ENCODE data around the gene TPK1. TPM values are rescaled to one million over a fixed set of nuclear protein-coding genes. Genes with fewer than 3 reads are reported as not detected.

The TPK1 gene
- total RNA-seq, 3 donors from 2014 or later: 11.4 to 14.2 (median 13.3) TPM

DNA sequence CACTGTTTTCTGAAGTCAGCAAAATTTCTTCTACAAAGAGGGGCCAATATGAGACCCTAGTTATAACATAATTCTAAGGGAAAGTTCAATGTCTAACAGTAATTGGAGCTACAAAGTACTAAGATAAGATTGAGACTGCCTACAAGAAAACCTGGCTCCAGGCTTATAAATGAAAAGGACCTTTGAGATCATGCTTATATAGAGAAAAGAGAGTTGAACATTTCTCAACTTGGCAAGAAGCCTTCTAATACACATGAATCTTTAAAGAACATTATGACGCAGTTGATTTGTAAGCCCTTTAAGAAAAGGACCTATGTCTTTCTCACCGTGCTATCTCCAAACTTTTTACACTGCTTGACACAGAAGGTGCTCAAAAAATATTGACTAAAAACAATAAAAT lies 87.9 kb downstream of the TPK1 start:
- H3K36me3 ChIP-seq (ENCODE audit: low read depth): no peaks in the 10 kb centered on the region
- TF ChIP-seq, protein P1, sequence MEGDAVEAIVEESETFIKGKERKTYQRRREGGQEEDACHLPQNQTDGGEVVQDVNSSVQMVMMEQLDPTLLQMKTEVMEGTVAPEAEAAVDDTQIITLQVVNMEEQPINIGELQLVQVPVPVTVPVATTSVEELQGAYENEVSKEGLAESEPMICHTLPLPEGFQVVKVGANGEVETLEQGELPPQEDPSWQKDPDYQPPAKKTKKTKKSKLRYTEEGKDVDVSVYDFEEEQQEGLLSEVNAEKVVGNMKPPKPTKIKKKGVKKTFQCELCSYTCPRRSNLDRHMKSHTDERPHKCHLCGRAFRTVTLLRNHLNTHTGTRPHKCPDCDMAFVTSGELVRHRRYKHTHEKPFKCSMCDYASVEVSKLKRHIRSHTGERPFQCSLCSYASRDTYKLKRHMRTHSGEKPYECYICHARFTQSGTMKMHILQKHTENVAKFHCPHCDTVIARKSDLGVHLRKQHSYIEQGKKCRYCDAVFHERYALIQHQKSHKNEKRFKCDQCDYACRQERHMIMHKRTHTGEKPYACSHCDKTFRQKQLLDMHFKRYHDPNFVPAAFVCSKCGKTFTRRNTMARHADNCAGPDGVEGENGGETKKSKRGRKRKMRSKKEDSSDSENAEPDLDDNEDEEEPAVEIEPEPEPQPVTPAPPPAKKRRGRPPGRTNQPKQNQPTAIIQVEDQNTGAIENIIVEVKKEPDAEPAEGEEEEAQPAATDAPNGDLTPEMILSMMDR (IDR thresholded peaks at IDR 0.05): no peak
- H3K4me1 ChIP-seq (ENCODE audit: low read depth): no peaks in the 10 kb centered on the region
- no peaks in the 10 kb centered on the region for H3K9me3 ChIP-seq
- intact Hi-C loops (cut with DNase I, micrococcal nuclease): no loop called here
- ATAC-seq (no peak), DNase-seq (no peak)
- H3K4me3 ChIP-seq: no peak overlapping the region

DNA sequence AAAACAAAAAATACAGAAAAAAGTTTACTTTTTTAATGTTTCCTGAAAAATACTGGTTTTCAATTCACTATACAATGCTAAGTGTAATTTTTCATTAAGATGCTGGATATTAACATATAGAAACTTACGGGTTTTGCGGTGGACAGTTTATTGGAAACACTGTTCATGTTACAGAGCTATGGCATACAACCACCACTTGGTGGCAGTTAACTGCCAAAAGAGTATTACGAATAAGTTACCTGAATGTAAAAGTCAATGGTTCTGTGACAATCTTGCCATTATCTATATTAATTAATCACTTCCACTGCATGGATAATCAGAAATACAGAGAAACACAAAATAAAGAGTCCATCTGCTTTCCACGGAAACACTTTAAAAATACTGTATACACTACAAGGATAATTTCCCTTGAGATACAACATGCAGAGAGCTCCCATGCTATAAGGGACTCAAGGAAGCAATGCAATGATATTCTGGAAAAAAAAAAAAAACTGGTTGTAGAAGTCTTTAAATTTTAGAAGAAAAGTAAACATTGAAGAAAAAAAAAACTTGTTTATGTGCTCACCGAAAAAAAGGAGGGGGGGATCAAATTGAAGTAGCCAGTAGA lies 97.0 kb downstream of the TPK1 start:
- Histone ChIP-seq H3K4me1 (ENCODE audit: low read depth) (no peaks in the 10 kb centered on the region), H3K36me3 (ENCODE audit: low read depth) (no peaks in the 10 kb centered on the region), H3K4me3 (no peak overlapping the region), H3K9me3 (no peaks in the 10 kb centered on the region)
- peak in 1 of 3 donors; percentile 38 for DNase-seq
- ATAC-seq: peak; percentile 72
- intact Hi-C loops (cut with DNase I, micrococcal nuclease): no loop called here
- TF ChIP-seq, protein P1 (IDR thresholded peaks at IDR 0.05): peak; percentile 43

DNA sequence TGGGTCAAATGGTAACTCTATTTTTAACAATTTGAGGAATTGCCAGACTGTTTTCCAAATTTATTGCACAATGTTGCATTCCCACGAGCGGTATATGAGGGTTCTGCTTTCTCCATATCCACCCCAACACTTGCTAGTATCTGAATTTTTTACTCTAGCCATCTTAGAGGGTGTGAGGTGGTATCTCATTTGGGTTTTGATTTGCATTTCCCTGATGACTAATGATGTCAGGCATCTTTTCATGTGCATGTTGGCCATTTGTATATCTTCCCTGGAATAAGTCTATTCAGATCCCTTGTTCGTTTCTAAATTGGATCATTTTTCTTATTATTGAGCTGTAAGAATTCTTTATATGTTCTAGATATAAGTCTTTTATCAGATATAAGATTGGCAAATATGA lies 97.7 kb downstream of the TPK1 start:
- H3K4me1 ChIP-seq (ENCODE audit: low read depth): no peaks in the 10 kb centered on the region
- H3K4me3 ChIP-seq: no peak overlapping the region
- TF ChIP-seq, protein P1 (IDR thresholded peaks at IDR 0.05): no peak
- H3K9me3 ChIP-seq: no peaks in the 10 kb centered on the region
- ATAC-seq (no peak), DNase-seq (no peak)
- intact Hi-C loops (cut with DNase I, micrococcal nuclease): no loop called here
- no peaks in the 10 kb centered on the region for H3K36me3 ChIP-seq (ENCODE audit: low read depth)

DNA sequence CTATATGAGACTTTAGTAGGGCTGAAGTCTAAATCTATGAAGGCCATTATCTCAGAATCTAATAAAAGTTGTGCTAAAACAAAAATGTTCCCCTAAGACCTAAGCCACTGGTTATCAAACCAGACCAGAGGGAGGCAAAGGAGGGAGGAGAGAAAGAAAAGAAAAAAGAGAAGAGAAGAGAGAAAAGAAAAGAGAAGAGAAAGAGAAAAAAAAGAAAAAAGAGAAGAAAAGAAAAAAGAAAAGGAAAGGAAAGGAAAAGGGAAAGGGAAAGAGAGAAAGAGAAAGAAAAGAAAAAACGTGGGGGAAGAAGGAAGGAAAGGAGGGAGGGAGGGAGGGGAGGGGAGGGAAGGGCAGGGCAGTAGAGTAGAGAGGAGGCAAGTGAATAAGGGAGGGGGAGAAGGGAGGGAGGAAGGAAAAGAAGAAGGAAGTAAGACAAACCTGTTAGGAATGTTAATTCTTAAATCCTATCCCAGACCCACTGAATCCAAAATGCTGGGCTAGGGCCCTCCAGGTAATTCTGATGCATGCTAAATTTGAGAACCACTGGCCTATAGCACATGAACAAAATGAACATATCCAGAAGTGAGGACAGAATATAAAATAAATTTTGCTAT lies 98.9 kb downstream of the TPK1 start:
- intact Hi-C loops (cut with DNase I, micrococcal nuclease): no loop called here
- H3K9me3 ChIP-seq: no peaks in the 10 kb centered on the region
- H3K36me3 ChIP-seq (ENCODE audit: low read depth): no peaks in the 10 kb centered on the region
- DNase-seq (no peak), ATAC-seq (no peak)
- H3K4me3 ChIP-seq: no peak overlapping the region
- no peaks in the 10 kb centered on the region for H3K4me1 ChIP-seq (ENCODE audit: low read depth)
- TF ChIP-seq, protein P1 (IDR thresholded peaks at IDR 0.05): no peak

DNA sequence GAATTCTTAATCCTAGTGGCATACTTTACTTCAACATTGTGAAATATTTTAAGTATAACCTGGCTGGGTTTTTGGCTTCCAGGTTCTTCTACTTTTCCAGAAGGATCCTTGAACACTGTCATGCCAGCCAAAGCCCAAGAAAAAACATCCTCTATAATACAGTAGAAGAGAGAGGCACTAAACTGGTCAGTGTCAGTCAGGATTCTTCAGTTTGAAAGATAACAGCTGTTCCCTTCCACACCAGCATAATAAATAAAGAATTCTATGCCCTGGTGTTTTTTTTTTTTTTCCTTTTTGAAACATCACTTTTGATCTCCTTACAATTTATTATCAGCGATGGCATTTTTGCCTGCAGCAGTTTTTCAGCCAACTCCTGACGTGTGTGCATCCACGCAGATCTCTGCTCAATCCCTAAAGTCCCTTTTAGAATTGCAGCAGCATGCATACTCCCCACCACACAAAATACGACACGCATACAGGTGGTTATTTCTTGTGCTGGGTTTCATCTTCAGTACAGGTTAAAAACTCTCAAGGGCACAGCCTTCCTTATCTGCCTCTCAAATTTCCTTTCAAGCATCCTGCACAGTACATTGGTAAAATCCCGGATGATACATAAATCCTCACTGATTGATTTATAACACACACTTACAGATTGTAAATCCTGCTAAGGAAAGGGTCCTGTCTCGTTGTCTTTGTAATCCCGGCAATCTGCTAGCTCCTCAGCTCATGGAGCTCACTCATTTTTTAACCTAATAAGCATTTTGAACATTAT lies 100.2 kb downstream of the TPK1 start:
- no peaks in the 10 kb centered on the region for H3K4me1 ChIP-seq (ENCODE audit: low read depth)
- H3K9me3 ChIP-seq: no peaks in the 10 kb centered on the region
- H3K4me3 ChIP-seq: no peak overlapping the region
- intact Hi-C loops (cut with DNase I, micrococcal nuclease): no loop called here
- H3K36me3 ChIP-seq (ENCODE audit: low read depth): no peaks in the 10 kb centered on the region
- TF ChIP-seq, protein P1 (IDR thresholded peaks at IDR 0.05): no peak
- DNase-seq (no peak), ATAC-seq (no peak)
